Lung (tissue), 12 donors: Measurements from ENCODE around the gene QPCT. TPM values are rescaled to one million over a fixed set of nuclear protein-coding genes. Genes with fewer than 3 reads are reported as not detected.

Experiments used
- ATAC-seq: fragments of 200-7000 bp; cut with Tn5 transposase; one replicate; pipeline ENCODE4 v1.9.1; 2020; ENCODE audit warnings: moderate number of reproducible peaks; ENCODE audit not compliant: insufficient read depth, low FRiP score
- DNase-seq, 3 donors: peaks; one replicate each; pipeline ENCODE4 v3.0.0-alpha.2; 2013 to 2017
- H3K27ac ChIP-seq, 2 donors: one replicate each; pipeline ENCODE4 v1.5.1; 2013; ENCODE audit warnings: mild to moderate bottlenecking in 2 of 2, moderate library complexity in 2 of 2, control low read depth in 1 of 2, inconsistent platforms in 1 of 2, low read depth in 1 of 2, low read length in 1 of 2
- H3K27me3 ChIP-seq, 3 donors: one replicate each; pipeline ENCODE4 v1.5.1; 2013; ENCODE audit warnings: low read length in 2 of 3; ENCODE audit not compliant: control insufficient read depth in 3 of 3, insufficient read depth in 3 of 3
- H3K36me3 ChIP-seq, 4 donors: one replicate each; pipeline ENCODE4 v1.5.1; 2013; ENCODE audit warnings: low read length in 4 of 4, mild to moderate bottlenecking in 1 of 4, moderate library complexity in 1 of 4; ENCODE audit not compliant: control insufficient read depth in 4 of 4, insufficient read depth in 4 of 4
- H3K4me1 ChIP-seq, 5 donors: one replicate each; pipeline ENCODE4 v1.5.1; 2013; ENCODE audit warnings: low read length in 5 of 5, mild to moderate bottlenecking in 2 of 5, moderate library complexity in 1 of 5; ENCODE audit not compliant: control insufficient read depth in 5 of 5, insufficient read depth in 5 of 5
- H3K4me3 ChIP-seq: one replicate; pipeline ENCODE4 v1.5.1; 2013; ENCODE audit warnings: mild to moderate bottlenecking, control low read depth, moderate library complexity
- H3K9ac ChIP-seq, 2 donors: one replicate each; pipeline ENCODE4 v1.5.1; 2013; ENCODE audit warnings: low read length in 2 of 2, control low read depth in 1 of 2; ENCODE audit not compliant: insufficient read depth in 1 of 2
- H3K9me3 ChIP-seq, 4 donors: one replicate each; pipeline ENCODE4 v1.5.1; 2013; ENCODE audit warnings: low read length in 3 of 4, mild to moderate bottlenecking in 1 of 4, moderate library complexity in 1 of 4; ENCODE audit not compliant: control insufficient read depth in 4 of 4, insufficient read depth in 3 of 4
- WGBS, 2 donors: extraction: QIAGEN DNeasy Blood & Tissue Kit; methylation state at CpG; one replicate each; pipeline ENCODE4 v1.1.7; 2013; 5-methylcytosine and 5-hydroxymethylcytosine counted together
- polyA plus RNA-seq, 2 donors: library from polyadenylated mRNA; stranded (reverse); fragments of 200-250 nt; gene quantifications; one replicate each; pipeline ENCODE4 v1.2.1, GENCODE V29; 2013
- total RNA-seq, 2 donors: library from RNA; depleted of rRNA in 1 of 2; stranded (reverse); fragments of >200 nt in 1 of 2; gene quantifications; one replicate each; pipeline ENCODE4 v1.2.1, GENCODE V29; 2014 to 2021
- TF ChIP-seq, protein P1 (sequence below): IDR thresholded peaks from 2 replicates; pipeline ENCODE4 v1.5.1; 2012; ENCODE audit warnings: mild to moderate bottlenecking; ENCODE audit errors: control extremely low read depth, extremely low read depth
- donor health status: control.
- donor health status: control.
- donor health status: Bipolar disorder and iron deficiency.
- donor health status: healthy.
- donor health status: DM: yes; HTN: yes; CAD: no.

QPCT gene
- total and polyA plus RNA-seq, 4 donors = 3.0 to 34.1 (median 7.4) TPM

DNA sequence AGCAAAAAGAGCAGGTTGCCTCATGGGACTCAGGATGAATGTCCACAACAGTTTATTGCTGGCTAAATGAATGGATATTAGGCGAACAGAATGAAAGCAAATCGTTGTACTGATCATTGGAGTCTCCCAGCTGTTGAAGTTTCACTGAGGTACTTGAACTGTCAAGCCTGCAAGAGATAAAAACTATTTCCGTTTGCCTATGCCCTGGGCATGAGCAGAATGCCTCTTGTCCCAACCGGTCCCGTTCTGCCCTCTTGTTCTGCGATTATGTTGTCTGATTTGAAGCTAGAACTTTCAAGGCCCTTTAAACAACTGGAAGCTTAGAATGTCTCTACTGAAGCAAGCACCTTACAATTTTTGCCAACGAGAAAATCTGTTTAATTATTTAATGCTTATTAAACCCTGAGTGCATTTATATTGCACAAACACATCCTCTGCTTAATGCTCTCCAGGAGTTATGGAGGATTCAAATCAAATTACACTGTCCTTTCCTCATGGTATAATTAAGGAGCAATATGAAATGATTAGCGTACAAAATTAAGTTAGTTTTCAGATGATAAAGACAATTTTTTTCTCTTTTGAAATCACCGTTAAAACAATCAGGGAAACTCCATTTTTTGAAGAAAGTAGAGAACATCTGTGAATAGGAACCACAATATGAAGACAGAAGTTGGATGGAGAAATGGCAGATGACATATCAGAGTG is 17.7 kb downstream of the QPCT start:
- ATAC-seq (no peak), DNase-seq (no peak)
- WGBS, 2 donors = 85 to 88% methylated on average over 9 of the region's 9 CpGs
- Histone ChIP-seq H3K4me1 (peaks cover 0 to 2% (median 0%) of the 10 kb centered on the region in 5 donors), H3K36me3 (no peaks in the 10 kb centered on the region), H3K27me3 (peaks cover 0 to 2% (median 0%) of the 10 kb centered on the region in 3 donors), H3K9ac (no peak overlapping the region), H3K4me3 (no peak overlapping the region), H3K27ac (no peak overlapping the region), H3K9me3 (peaks cover 0 to 3% (median 0%) of the 10 kb centered on the region in 4 donors)
- TF ChIP-seq, protein P1, sequence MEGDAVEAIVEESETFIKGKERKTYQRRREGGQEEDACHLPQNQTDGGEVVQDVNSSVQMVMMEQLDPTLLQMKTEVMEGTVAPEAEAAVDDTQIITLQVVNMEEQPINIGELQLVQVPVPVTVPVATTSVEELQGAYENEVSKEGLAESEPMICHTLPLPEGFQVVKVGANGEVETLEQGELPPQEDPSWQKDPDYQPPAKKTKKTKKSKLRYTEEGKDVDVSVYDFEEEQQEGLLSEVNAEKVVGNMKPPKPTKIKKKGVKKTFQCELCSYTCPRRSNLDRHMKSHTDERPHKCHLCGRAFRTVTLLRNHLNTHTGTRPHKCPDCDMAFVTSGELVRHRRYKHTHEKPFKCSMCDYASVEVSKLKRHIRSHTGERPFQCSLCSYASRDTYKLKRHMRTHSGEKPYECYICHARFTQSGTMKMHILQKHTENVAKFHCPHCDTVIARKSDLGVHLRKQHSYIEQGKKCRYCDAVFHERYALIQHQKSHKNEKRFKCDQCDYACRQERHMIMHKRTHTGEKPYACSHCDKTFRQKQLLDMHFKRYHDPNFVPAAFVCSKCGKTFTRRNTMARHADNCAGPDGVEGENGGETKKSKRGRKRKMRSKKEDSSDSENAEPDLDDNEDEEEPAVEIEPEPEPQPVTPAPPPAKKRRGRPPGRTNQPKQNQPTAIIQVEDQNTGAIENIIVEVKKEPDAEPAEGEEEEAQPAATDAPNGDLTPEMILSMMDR = no peak

DNA sequence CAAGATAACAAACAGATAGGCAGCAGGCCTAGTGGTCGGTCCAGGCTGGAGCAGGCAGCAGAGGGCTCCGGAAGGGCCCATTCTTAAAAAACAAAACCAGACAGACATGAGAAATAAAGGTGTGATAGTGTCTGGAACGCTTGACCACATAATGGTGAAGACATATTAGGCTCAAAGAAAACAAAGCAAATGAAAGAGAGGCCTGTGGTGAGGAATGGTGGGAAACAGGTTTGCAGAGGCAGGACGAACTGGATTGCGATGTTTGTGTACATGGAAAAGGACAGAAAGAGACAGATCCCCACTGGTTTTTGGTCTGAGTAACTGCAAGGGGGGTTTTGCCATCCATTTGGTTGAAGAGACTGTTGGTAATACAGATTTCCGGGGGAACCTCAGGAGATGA is 19.9 kb downstream of the QPCT start:
- 94 to 95% methylated on average over 6 of the region's 6 CpGs for WGBS, 2 donors
- TF ChIP-seq, protein P1 = no peak
- peaks cover 0 to 3% (median 0%) of the 10 kb centered on the region in 4 donors for H3K9me3 ChIP-seq
- H3K4me3 ChIP-seq = no peak overlapping the region
- H3K9ac ChIP-seq = no peak overlapping the region
- no peak overlapping the region for H3K27ac ChIP-seq
- ATAC-seq = no peak
- H3K27me3 ChIP-seq = peaks cover 0 to 2% (median 0%) of the 10 kb centered on the region in 3 donors
- H3K4me1 ChIP-seq = peaks cover 0 to 2% (median 0%) of the 10 kb centered on the region in 5 donors
- H3K36me3 ChIP-seq = no peaks in the 10 kb centered on the region
- DNase-seq = no peak

DNA sequence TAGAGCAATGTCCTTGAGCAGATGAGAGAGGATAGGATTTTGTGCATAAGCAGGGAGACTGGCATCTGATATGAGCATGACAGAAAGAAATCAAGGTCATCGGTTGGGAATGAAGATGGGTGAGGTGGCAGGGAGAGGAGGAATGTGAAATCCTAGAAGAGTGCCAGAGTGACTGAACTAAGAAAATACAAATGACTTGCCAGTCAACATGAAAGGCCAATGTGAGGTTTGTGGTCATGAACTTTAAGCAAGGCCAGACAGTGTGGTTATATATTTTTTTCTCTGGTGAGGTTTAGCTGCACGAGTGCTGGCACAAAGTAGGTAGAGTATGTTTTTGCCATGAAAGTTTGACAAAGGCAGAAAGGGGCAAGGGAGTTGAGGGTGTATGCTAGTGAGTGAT is 21.2 kb downstream of the QPCT start:
- Histone ChIP-seq H3K36me3 (no peaks in the 10 kb centered on the region), H3K4me1 (peaks cover 0 to 2% (median 0%) of the 10 kb centered on the region in 5 donors), H3K9me3 (peaks cover 0 to 3% (median 0%) of the 10 kb centered on the region in 4 donors), H3K27ac (no peak overlapping the region), H3K27me3 (no peaks in the 10 kb centered on the region), H3K4me3 (no peak overlapping the region), H3K9ac (no peak overlapping the region)
- TF ChIP-seq, protein P1 = no peak
- WGBS, 2 donors = 76 to 82% methylated on average over 2 of the region's 2 CpGs
- DNase-seq = no peak
- ATAC-seq = no peak
